ENCODE measurements around the gene RPS6KC1. TPM values are rescaled to one million over a fixed set of nuclear protein-coding genes. Genes with fewer than 3 reads are reported as not detected.

RPS6KC1 gene
- total and polyA plus RNA-seq, 9 of the 15 experiments (the other 6 are each of a cell fraction or from before 2014, with no cell fraction given), result 4.3 to 34.6 (median 20.9) TPM

DNA sequence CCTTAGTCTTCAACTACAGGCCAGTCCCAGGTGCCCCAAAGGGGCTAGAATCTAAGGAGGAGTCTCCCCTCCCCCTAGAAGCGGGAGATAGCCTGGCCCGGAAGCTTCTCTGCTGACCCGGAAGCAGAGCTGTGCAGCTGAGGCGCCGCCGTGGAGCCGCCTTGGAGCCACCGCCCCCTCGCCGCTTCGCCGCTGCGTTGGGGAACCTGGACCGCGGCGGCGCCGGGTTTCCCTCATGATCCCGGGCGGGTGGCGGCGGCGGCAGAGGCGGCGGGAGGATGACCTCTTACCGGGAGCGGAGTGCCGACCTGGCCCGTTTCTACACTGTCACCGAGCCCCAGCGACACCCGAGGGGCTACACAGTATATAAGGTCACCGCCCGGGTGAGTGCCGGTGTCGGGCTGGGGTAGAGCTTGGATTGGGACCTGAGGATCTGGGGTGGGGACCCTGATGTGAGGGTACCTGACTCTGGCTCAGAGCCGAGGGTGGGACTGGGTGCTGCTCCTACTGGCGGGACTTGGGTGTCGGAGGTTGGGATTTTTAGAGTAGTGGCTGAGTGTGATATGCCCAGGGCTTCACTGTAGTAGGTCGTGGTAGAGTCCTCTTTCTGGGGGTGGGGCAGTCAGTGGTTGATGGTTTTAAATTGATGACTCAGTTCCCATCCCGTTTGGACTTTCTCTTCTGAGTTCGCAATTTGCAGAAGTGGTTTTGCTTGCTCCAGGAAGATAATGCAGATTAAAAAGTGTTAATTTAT is at the start of gene RPS6KC1 (continued):
- TF ChIP-seq, protein P1, sequence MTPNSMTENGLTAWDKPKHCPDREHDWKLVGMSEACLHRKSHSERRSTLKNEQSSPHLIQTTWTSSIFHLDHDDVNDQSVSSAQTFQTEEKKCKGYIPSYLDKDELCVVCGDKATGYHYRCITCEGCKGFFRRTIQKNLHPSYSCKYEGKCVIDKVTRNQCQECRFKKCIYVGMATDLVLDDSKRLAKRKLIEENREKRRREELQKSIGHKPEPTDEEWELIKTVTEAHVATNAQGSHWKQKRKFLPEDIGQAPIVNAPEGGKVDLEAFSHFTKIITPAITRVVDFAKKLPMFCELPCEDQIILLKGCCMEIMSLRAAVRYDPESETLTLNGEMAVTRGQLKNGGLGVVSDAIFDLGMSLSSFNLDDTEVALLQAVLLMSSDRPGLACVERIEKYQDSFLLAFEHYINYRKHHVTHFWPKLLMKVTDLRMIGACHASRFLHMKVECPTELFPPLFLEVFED (CRISPR knock-in tag; conservative IDR thresholded peaks at IDR 0.05), result peak; percentile 44; the same call in 1 of the 2 replicates
- TF ChIP-seq ZEB2 (IDR thresholded peaks at IDR 0.05) (0 out of 2 replicates have a peak, but pooled peaks have one; percentile 36), TEAD1 (CRISPR knock-in tag; IDR thresholded peaks at IDR 0.05) (peak; percentile 19 to 64; a peak in 1 of 4 replicates), EGR1 (conservative IDR thresholded peaks at IDR 0.05) (peak; percentile 72)
- TF ChIP-seq, protein P2, sequence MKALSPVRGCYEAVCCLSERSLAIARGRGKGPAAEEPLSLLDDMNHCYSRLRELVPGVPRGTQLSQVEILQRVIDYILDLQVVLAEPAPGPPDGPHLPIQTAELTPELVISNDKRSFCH (CRISPR knock-in tag; IDR thresholded peaks at IDR 0.05), result no peak
- TF ChIP-seq, protein P2 (tag; IDR thresholded peaks at IDR 0.05), result peak; percentile 69; the same call in 1 of the 2 replicates
- TF ChIP-seq, protein P3, sequence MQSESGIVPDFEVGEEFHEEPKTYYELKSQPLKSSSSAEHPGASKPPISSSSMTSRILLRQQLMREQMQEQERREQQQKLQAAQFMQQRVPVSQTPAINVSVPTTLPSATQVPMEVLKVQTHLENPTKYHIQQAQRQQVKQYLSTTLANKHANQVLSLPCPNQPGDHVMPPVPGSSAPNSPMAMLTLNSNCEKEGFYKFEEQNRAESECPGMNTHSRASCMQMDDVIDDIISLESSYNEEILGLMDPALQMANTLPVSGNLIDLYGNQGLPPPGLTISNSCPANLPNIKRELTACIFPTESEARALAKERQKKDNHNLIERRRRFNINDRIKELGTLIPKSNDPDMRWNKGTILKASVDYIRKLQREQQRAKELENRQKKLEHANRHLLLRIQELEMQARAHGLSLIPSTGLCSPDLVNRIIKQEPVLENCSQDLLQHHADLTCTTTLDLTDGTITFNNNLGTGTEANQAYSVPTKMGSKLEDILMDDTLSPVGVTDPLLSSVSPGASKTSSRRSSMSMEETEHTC (IDR thresholded peaks at IDR 0.05), result peak; percentile 25; the same call in 1 of the 2 replicates

All from K562 (cell line).